OCI-LY1 (cell line): ENCODE data around the gene SNAP25.

Experiments used
- EZH2 ChIP-seq: fragments of 200-600 bp; sonication (generic), shearing (Covaris generic); IDR thresholded peaks from 2 replicates; pipeline ENCODE4 v1.8.0; 2017; ENCODE audit warnings: borderline replicate concordance, mixed run types, mild to moderate bottlenecking, antibody characterized with exemption, low read length, moderate library complexity, mixed read lengths
- TF ChIP-seq, protein P1 (sequence below): fragments of 200-600 bp; sonication (generic), shearing (Covaris generic); IDR thresholded peaks from 2 replicates; pipeline ENCODE4 v1.5.1; 2017; ENCODE audit warnings: mild to moderate bottlenecking, antibody characterized with exemption, low read length, moderate library complexity, mixed read lengths

DNA sequence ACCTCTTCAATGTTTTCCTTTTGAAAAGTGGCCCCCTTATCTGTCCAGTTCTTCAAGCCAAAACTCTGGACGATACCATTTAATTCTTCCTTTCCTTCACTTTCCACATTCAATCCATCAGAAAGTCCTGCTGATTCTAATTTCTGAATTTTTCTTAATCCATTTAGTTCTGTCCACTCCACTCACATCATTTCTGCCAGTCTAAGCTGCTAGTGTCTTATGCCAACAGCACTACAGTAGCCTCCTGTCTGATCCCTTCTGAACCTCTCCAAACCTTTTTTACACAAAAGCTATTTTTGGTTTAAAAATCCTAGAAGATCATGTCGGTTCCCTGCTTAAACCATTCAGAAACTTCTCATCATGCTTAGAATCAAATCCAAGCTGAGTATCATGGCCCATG lies 24.5 kb upstream of the SNAP25 start:
- TF ChIP-seq, protein P1, sequence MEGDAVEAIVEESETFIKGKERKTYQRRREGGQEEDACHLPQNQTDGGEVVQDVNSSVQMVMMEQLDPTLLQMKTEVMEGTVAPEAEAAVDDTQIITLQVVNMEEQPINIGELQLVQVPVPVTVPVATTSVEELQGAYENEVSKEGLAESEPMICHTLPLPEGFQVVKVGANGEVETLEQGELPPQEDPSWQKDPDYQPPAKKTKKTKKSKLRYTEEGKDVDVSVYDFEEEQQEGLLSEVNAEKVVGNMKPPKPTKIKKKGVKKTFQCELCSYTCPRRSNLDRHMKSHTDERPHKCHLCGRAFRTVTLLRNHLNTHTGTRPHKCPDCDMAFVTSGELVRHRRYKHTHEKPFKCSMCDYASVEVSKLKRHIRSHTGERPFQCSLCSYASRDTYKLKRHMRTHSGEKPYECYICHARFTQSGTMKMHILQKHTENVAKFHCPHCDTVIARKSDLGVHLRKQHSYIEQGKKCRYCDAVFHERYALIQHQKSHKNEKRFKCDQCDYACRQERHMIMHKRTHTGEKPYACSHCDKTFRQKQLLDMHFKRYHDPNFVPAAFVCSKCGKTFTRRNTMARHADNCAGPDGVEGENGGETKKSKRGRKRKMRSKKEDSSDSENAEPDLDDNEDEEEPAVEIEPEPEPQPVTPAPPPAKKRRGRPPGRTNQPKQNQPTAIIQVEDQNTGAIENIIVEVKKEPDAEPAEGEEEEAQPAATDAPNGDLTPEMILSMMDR: no peak
- TF ChIP-seq EZH2: no peak
